HG02885 (cell line): Measurements from ENCODE around the gene TRIL.

Source experiments
- ATAC-seq: cut with Tn5 transposase; IDR thresholded peaks from one replicate; pipeline ENCODE4 v1.9.1; 2021; ENCODE audit warnings: mild to moderate bottlenecking; ENCODE audit not compliant: unreplicated experiment, poor library complexity

The TRIL gene

GRCh38 chr7:28941633-28942032, 16.5 kb downstream of the TRIL start:
- no peak for ATAC-seq

DNA sequence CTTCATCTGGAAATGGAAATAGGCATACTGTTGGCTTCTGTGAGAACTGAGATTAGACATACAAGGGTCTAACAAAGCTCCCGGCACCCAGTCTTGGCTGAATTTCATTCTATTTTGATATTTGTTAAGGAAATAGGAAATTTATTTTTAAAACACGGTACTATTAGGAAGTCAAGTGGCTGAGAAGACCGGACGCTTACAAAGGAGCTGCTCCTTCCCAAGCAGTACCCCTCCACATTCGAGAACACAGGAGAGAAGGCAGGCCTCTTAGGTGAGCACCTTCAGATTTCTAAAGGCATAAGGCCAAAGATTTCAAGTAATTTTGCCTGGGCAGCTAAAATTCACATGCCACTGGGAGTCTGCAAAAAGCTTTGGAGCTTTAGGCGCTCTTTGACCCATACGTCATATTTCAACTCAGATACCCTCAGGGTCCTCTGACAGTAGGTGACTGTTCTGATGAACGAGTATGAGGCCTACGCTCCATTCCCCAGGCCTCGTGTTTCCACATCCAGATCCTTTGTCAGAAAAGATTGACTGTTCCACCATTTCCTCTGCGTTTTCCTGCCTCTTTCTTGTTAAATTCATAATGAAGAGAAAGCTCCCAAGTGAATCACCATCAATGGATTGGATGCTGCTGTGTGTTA, 17.3 kb downstream of the TRIL start:
- no peak for ATAC-seq

DNA sequence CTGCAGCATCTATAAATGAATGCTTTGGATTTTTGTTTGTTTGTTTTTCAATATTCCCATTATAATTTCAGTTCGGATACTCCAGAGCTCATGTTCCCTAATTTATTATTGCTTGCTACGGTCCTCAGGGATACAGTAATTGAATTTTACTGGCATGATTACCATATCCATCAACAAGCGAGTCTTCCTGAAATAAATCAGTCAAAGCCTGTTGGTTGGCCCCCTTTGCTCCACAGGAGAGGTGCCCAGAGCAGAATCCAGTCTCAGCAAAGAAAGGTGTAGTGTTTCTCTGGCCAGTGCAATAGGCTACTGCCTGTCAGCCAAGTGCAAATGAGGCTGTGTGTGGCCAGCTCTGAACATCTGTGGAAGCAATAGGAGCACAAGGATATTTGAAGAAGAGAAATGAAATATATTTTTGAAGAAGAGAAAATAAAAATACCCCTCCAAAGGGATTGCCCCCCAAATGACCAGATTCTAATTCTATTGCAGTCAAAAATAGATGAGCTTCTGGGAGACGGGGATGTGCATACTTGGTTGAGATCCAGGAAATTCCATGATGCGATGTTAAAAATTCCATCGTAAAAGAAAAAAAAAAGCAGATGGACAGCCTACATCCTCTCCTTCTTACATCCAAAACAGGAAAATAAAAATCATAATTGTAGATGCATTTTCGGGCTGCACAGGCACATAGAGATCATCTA, 18.1 kb downstream of the TRIL start:
- no peak for ATAC-seq

DNA sequence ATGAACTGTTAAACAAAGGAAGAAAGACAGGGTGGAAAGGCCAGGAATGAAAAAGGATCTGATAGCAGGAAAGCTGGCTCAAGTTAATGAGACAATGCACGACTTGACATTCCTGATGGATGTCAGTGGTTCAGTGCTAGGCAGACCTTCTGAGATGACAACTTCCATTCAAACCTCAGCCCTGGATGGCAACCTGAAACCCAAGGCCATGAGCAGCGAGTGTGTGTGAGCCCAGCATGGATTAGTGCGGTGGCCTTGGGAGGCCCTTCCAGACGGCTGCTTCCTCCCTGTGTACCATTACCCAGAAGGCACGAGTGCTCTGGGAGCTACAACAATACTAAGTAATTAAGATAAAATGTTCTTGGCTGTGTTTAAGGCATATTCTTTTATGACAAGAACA, 18.8 kb downstream of the TRIL start:
- no peak for ATAC-seq

DNA sequence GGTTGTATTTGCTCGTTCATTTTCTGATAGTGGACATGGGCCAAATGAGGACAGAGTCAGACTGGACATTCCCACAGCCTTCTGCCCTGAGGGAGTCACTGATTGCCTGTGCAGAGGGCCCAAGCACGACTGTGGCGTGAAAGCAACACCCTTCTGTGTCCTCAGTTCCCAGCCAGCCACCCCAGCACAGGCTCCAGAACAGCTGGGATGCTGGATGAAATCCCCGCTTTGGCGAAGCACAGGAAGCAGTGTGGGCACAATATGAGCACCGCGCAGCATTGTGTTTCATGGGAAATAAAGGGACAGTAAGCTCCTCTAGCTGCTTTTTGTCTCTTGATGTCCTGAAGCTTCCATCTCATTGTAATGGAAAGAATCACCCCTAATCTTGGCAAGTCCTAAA, 20.5 kb downstream of the TRIL start:
- no peak for ATAC-seq

- ATAC-seq = no peak
Observed at GRCh38 chr7:28937103-28937502, 21.0 kb downstream of the TRIL start.

GRCh38 chr7:28933846-28934320, 24.2 kb downstream of the TRIL start:
- ATAC-seq = no peak

- ATAC-seq = no peak
Observed at GRCh38 chr7:28931565-28931964, 26.6 kb downstream of the TRIL start.

- peak; percentile 93 for ATAC-seq
Observed at GRCh38 chr7:28926871-28927597, 31.1 kb downstream of the TRIL start.

GRCh38 chr7:28922624-28923331, 35.4 kb downstream of the TRIL start:
- peak; percentile 37 for ATAC-seq

DNA sequence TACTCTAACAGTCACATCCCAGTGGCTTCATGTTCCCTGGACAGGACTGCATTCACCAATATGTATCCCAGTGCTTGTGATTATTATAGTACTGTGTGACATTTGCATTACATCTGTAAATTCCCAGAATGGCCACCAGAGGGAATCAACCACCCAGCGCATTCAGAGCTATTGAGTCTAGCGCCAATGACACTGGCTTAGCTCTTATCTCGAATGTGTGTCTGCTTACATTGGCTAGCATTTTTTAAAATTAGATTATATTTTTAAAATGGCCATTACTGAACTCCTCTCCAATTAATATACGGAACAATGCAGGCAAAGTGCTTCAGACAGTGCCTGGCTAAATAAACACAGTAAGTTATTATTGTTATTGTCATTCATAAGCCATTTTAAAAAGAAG, 36.3 kb downstream of the TRIL start:
- peak; percentile 88 for ATAC-seq

DNA sequence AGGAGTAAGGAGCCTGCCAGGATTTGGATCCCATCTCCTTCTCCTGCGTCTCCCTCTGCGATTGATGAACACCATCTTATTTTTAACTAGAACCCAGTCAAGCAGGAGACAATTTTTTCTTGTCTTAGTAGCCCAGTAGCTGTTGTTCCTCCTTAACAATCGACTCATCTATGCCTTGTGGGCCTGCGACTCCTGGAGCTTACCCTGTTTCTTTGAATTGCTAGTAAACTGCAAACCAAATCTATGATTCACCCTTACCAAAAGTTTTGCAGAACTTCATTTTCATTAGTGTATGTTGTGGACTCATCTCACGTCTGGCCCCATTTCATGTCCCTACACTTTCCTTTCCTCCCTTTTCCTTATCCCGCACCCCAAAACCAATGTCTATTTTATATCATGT, 37.7 kb downstream of the TRIL start:
- ATAC-seq = no peak

DNA sequence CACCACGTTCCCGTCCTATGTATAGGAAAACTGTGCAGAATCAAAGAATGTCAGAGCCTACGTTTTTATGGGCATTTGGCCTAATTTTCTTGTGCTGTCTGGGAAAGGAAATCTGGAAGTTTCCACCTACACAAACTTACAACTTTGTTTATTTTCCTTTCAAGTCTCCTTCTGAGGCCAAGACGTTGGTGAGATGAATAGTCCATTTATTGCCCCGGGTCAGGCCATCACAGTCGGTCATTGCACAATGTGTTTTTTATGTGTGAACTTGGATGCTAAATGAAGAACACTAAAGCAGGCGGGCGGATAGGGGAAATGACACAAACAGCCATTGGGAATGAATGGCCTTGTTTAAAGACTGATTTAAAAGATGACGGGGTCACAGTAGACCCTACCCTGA, 38.6 kb downstream of the TRIL start:
- no peak for ATAC-seq

DNA sequence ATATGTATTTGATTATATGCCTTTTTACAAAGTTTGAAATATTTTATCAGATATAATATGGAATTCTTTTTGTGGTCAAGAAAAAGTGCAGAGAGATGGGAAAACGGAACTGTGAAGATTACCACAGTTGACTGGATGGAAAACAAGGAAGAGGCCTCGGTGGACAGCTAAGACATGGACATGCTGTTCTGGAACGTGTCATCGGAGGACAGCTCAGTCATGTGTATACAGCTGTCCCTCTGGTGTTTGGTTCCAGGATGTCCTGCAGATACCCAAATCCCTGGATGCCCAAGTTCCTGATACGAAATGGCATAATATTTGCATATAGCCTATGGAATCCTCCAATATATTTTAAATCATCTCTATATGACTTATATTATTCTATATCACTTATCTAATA, 49.4 kb downstream of the TRIL start:
- no peak for ATAC-seq

DNA sequence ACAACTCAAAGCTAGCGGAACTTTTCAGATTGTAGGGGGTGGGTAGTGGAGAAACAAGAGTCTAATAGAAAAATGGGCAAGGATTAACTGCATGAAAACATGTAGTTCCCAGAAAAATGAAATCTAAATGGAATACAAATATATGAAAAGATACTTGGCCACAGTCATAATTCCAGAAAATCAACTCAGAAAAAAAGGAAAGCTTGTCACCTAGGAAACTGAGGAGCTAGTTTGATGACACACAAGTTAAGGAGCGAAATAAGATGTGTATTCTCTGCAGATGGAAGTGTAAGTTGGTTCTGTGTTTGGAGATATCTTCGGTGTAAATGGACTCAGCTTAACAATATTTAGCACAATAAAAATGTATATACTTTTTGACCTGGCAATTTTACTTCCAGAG, 52.7 kb downstream of the TRIL start:
- no peak for ATAC-seq

DNA sequence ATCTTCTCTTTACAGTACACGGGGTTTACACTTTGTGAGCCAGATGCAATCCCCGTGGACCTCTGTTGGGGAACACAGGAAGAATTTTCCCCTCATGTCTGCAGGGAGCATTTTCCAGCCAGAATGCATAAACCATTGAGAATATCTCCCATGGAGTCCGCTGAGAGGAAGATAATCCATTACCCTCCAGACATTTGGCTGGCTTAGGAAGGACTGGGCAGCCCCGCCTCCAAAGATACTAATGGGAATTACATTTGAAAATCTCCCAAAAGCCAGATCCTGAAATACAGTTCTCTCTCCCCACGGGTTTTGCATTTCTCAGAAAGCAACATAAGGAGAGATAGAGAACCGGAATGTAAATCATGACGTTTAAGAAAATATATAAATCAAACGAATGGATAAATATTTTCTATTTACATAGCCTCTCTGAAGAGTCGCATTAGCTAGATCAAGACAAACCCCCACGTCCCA, 53.5 kb downstream of the TRIL start:
- no peak for ATAC-seq

DNA sequence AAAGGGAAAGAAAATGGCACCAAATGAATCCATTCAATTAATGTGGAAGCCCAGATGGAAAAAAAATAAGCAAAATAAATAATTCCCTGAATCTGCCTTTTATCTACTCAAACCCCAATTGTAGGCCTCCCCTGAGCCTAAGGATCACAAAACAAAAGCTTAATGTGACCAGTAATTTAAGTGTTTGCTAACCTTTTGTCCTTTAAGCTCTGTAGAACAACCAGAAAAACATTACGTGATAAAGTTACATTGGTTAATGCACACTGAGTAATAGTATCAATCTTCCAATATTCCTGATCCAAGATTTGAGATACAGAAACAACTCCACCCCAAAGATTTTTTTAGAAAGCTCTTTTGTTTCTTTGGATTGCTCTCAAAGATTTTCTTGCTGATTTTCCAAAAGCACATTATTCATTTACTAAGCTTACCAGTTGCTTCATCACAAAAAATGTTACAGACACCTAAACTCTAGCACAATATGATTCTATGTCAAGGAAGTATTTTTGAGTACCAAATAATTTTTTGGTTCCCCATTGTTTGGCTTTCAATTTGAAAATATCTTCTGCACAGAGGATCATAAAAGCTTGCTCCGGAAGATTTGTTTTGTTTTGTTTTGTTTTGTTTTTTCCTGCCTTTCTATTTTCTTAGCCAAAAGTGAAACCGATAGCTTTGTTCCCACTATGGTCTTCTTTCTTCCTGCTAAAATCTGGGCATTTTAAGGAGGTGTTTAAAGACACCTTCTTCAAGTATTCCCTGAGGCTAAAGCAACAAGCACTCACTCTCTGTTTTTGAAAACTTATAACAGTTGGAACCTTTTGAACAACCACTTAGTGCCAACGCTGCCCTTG, 54.2 kb downstream of the TRIL start:
- no peak for ATAC-seq
